Measurements from ENCODE around the gene PSMB2. TPM values are rescaled to one million over a fixed set of nuclear protein-coding genes. Genes with fewer than 3 reads are reported as not detected.

PSMB2 gene
- total RNA-seq, 2 experiments from 2014 or later, result 76.4 to 78.1 TPM

GRCh38 chr1:35563166-35563565, 78.2 kb downstream of the PSMB2 start:
- no peak overlapping the region for H3K4me3 Mint-ChIP-seq
- no peaks in the 10 kb centered on the region for H3K9me3 Mint-ChIP-seq
- H3K4me1 Mint-ChIP-seq, result peaks cover 29% of the 10 kb centered on the region
- no peaks in the 10 kb centered on the region for H3K27me3 Mint-ChIP-seq
- H3K27ac Mint-ChIP-seq, result no peak overlapping the region
- no peak for DNase-seq
- peaks cover 16% of the 10 kb centered on the region for H3K36me3 Mint-ChIP-seq (ENCODE audit: low read depth)
- ChIA-PET POLR2A (interaction anchor here (3.9 kb wide), 1 partner anchor 112 kb away, joined by 23 read pairs; no protein-coding TSS in a partner anchor), CTCF (interaction anchor here (0.7 to 3.1 kb wide), 2 partner anchors 9 to 112 kb away, joined by 3 to 30 read pairs; no protein-coding TSS in a partner anchor)

- H3K36me3 Mint-ChIP-seq (ENCODE audit: low read depth), result peaks cover 19% of the 10 kb centered on the region
- no peak overlapping the region for H3K27ac Mint-ChIP-seq
- DNase-seq, result no peak
- CTCF ChIA-PET, result interaction anchor here (0.7 to 3.1 kb wide), 4 partner anchors 10 to 207 kb away, joined by 3 to 30 read pairs (median 4); partner anchors contain the start of gene CLSPN
- no peak overlapping the region for H3K4me3 Mint-ChIP-seq
- no peaks in the 10 kb centered on the region for H3K27me3 Mint-ChIP-seq
- H3K4me1 Mint-ChIP-seq, result peaks cover 29% of the 10 kb centered on the region
- POLR2A ChIA-PET, result interaction anchor here (0.9 to 3.9 kb wide), 3 partner anchors 15 to 207 kb away, joined by 3 to 23 read pairs (median 7); partner anchors contain the start of gene CLSPN
- H3K9me3 Mint-ChIP-seq, result no peaks in the 10 kb centered on the region
Observed at GRCh38 chr1:35561972-35562680, 79.2 kb downstream of the PSMB2 start.

GRCh38 chr1:35561297-35561971, 79.9 kb downstream of the PSMB2 start:
- Mint-ChIP-seq H3K36me3 (ENCODE audit: low read depth) (peaks cover 19% of the 10 kb centered on the region), H3K27me3 (no peaks in the 10 kb centered on the region), H3K9me3 (no peaks in the 10 kb centered on the region), H3K4me3 (peak overlapping the region; percentile 1), H3K27ac (no peak overlapping the region), H3K4me1 (peaks cover 33% of the 10 kb centered on the region)
- CTCF ChIA-PET, result interaction anchor here (1.1 to 3.1 kb wide), 3 partner anchors 110 to 208 kb away, joined by 4 to 30 read pairs (median 4); partner anchors contain the start of gene CLSPN
- no peak for DNase-seq
- POLR2A ChIA-PET, result interaction anchor here (0.5 to 3.9 kb wide), 4 partner anchors 16 to 208 kb away, joined by 3 to 23 read pairs (median 5); partner anchors contain the start of gene CLSPN

- Mint-ChIP-seq H3K36me3 (ENCODE audit: low read depth) (peaks cover 19% of the 10 kb centered on the region), H3K4me1 (peaks cover 42% of the 10 kb centered on the region), H3K4me3 (no peak overlapping the region), H3K27ac (no peak overlapping the region), H3K9me3 (no peaks in the 10 kb centered on the region), H3K27me3 (no peaks in the 10 kb centered on the region)
- POLR2A ChIA-PET, result interaction anchor here (2.0 to 5.3 kb wide), 3 partner anchors 20 to 209 kb away, joined by 7 to 61 read pairs (median 23); partner anchors contain the start of gene CLSPN
- CTCF ChIA-PET, result interaction anchor here (1.5 to 3.1 kb wide), 3 partner anchors 8 to 117 kb away, joined by 4 to 30 read pairs (median 7); no protein-coding TSS in a partner anchor
- DNase-seq, result no peak
Observed at GRCh38 chr1:35560256-35561225, 80.8 kb downstream of the PSMB2 start.

GRCh38 chr1:35559317-35559944, 81.9 kb downstream of the PSMB2 start:
- Mint-ChIP-seq H3K4me1 (peaks cover 50% of the 10 kb centered on the region), H3K4me3 (peak overlapping the region; percentile 19), H3K9me3 (no peaks in the 10 kb centered on the region), H3K36me3 (ENCODE audit: low read depth) (peaks cover 18% of the 10 kb centered on the region), H3K27me3 (no peaks in the 10 kb centered on the region), H3K27ac (peak overlapping the region; percentile 48)
- POLR2A ChIA-PET, result interaction anchor here (0.9 to 5.3 kb wide), 5 partner anchors 18 to 115 kb away, joined by 3 to 61 read pairs (median 23); no protein-coding TSS in a partner anchor
- CTCF ChIA-PET, result interaction anchor here (0.6 to 2.0 kb wide), 5 partner anchors 9 to 108 kb away, joined by 3 to 7 read pairs (median 4); no protein-coding TSS in a partner anchor
- no peak for DNase-seq

- H3K9me3 Mint-ChIP-seq, result no peaks in the 10 kb centered on the region
- ChIA-PET CTCF (interaction anchor here (0.6 to 2.0 kb wide), 4 partner anchors 10 to 108 kb away, joined by 3 to 7 read pairs (median 4); no protein-coding TSS in a partner anchor), POLR2A (interaction anchor here (0.8 to 5.3 kb wide), 9 partner anchors 14 to 366 kb away, joined by 3 to 61 read pairs (median 11); partner anchors contain the start of genes CLSPN, SFPQ and TFAP2E)
- H3K4me1 Mint-ChIP-seq, result peaks cover 47% of the 10 kb centered on the region
- no peak for DNase-seq
- peaks cover 14% of the 10 kb centered on the region for H3K36me3 Mint-ChIP-seq (ENCODE audit: low read depth)
- peak overlapping the region; percentile 95 for H3K4me3 Mint-ChIP-seq
- H3K27me3 Mint-ChIP-seq, result no peaks in the 10 kb centered on the region
- H3K27ac Mint-ChIP-seq, result peak overlapping the region; percentile 94
Observed at GRCh38 chr1:35558374-35559316, 82.7 kb downstream of the PSMB2 start.

- Mint-ChIP-seq H3K4me1 (peaks cover 47% of the 10 kb centered on the region), H3K9me3 (no peaks in the 10 kb centered on the region), H3K27me3 (no peaks in the 10 kb centered on the region), H3K27ac (peak within 1 kb of the TSS; percentile 94), H3K36me3 (ENCODE audit: low read depth) (peaks cover 16% of the 10 kb centered on the region), H3K4me3 (peak within 1 kb of the TSS; percentile 95)
- CTCF ChIA-PET, result interaction anchor here (1.0 to 2.9 kb wide), 4 partner anchors 11 to 107 kb away, joined by 3 to 45 read pairs (median 6); partner anchors contain the start of gene TFAP2E
- POLR2A ChIA-PET, result interaction anchor here (0.8 to 5.3 kb wide), 18 partner anchors 10 to 574 kb away, joined by 3 to 61 read pairs (median 5); partner anchors contain the start of genes CLSPN, SFPQ, TFAP2E and ZMYM1
- peak; percentile 97 for DNase-seq
Observed at GRCh38 chr1:35557611-35558373, 83.5 kb downstream of the PSMB2 start, which contains the start of gene NCDN. TSS of gene NCDN (plus strand) at chr1:35557799. CDS start at chr1:35558191, 392 bp downstream.

GRCh38 chr1:35557118-35557610, 84.2 kb downstream of the PSMB2 start, which contains the start of gene KIAA0319L:
TSS of gene KIAA0319L (minus strand) at chr1:35557403. CDS start at chr1:35554491, 2,912 bp downstream.
- Mint-ChIP-seq H3K27me3 (no peaks in the 10 kb centered on the region), H3K4me3 (peak within 1 kb of the TSS; percentile 95), H3K27ac (peak within 1 kb of the TSS; percentile 94), H3K4me1 (peaks cover 47% of the 10 kb centered on the region), H3K9me3 (no peaks in the 10 kb centered on the region), H3K36me3 (ENCODE audit: low read depth) (peaks cover 22% of the 10 kb centered on the region)
- no peak for DNase-seq
- ChIA-PET CTCF (interaction anchor here (1.0 to 2.9 kb wide), 8 partner anchors 7 to 326 kb away, joined by 3 to 45 read pairs (median 4); partner anchors contain the start of genes AGO1 and TFAP2E), POLR2A (interaction anchor here (0.7 to 5.3 kb wide), 22 partner anchors 9 to 573 kb away, joined by 3 to 61 read pairs (median 5); partner anchors contain the start of genes CLSPN, SFPQ, ZMYM1 and ZMYM6)

- H3K9me3 Mint-ChIP-seq, result no peaks in the 10 kb centered on the region
Observed at GRCh38 chr1:35556484-35557117, 84.7 kb downstream of the PSMB2 start.

More at GRCh38 chr1:35556484-35557117, 84.7 kb downstream of the PSMB2 start:
- Mint-ChIP-seq H3K27me3 (no peaks in the 10 kb centered on the region), H3K27ac (peak overlapping the region; percentile 75), H3K36me3 (ENCODE audit: low read depth) (peaks cover 27% of the 10 kb centered on the region), H3K4me3 (peak overlapping the region; percentile 95), H3K4me1 (peaks cover 49% of the 10 kb centered on the region)
- POLR2A ChIA-PET, result interaction anchor here (0.7 to 5.3 kb wide), 22 partner anchors 8 to 572 kb away, joined by 3 to 61 read pairs (median 4); partner anchors contain the start of genes CLSPN, SFPQ, ZMYM1 and ZMYM6
- CTCF ChIA-PET, result interaction anchor here (0.5 to 2.9 kb wide), 12 partner anchors 8 to 327 kb away, joined by 3 to 45 read pairs (median 4); partner anchors contain the start of genes AGO1 and TFAP2E
- no peak for DNase-seq
